IPS-20b (cell line): ENCODE measurements around the gene RLIM.

Source experiments
- H3K27ac ChIP-seq: one replicate; pipeline ENCODE4 v1.5.1; 2013; ENCODE audit warnings: low read length
- H3K27me3 ChIP-seq: 2 replicates; pipeline ENCODE4 v1.6.1; 2013; ENCODE audit warnings: mild to moderate bottlenecking, low read length, inconsistent platforms; ENCODE audit not compliant: insufficient read depth
- H3K36me3 ChIP-seq: 2 replicates; pipeline ENCODE4 v1.6.1; 2013; ENCODE audit warnings: low read depth, mild to moderate bottlenecking, inconsistent platforms, low read length, moderate library complexity; ENCODE audit not compliant: insufficient read depth
- H3K4me1 ChIP-seq: 2 replicates; pipeline ENCODE4 v1.6.1; 2013; ENCODE audit warnings: mild to moderate bottlenecking, control low read depth, inconsistent platforms, low read length, moderate library complexity; ENCODE audit not compliant: insufficient read depth
- H3K4me3 ChIP-seq: 2 replicates; pipeline ENCODE4 v1.5.1; 2013; ENCODE audit warnings: mild to moderate bottlenecking, low read length, inconsistent platforms
- H3K9ac ChIP-seq: 2 replicates; pipeline ENCODE4 v1.6.1; 2013; ENCODE audit warnings: low read depth, mild to moderate bottlenecking, inconsistent platforms, low read length, moderate library complexity
- H3K9me3 ChIP-seq: 2 replicates; pipeline ENCODE4 v1.6.1; 2013; ENCODE audit warnings: mild to moderate bottlenecking, low read depth, low read length, inconsistent platforms; ENCODE audit not compliant: insufficient read depth

Gene RLIM

GRCh38 chrX:74535408-74536151 lies 78.8 kb downstream of the RLIM start:
- no peaks in the 10 kb centered on the region for H3K36me3 ChIP-seq
- no peaks in the 10 kb centered on the region for H3K9me3 ChIP-seq
- no peak overlapping the region for H3K9ac ChIP-seq
- H3K4me3 ChIP-seq = peak overlapping the region; percentile 64
- no peak overlapping the region for H3K27ac ChIP-seq
- H3K4me1 ChIP-seq = no peaks in the 10 kb centered on the region
- peaks cover 15% of the 10 kb centered on the region for H3K27me3 ChIP-seq
